HEK293T (cell line): ENCODE results near the gene TMEM200A.

ENCODE experiments used
- ELF4 ChIP-seq: fragments of 450-650 bp; IDR thresholded peaks from 2 replicates; pipeline ENCODE4 v1.6.1; 2017; ENCODE audit warnings: antibody characterized with exemption
- LEF1 ChIP-seq: fragments of 450-650 bp; IDR thresholded peaks from 2 replicates; pipeline ENCODE4 v1.6.1; 2017; ENCODE audit warnings: mild to moderate bottlenecking, borderline replicate concordance
- SUZ12 ChIP-seq: fragments of 450-650 bp; IDR thresholded peaks from 2 replicates; pipeline ENCODE4 v1.6.1; 2016; ENCODE audit warnings: mild to moderate bottlenecking
- TARDBP ChIP-seq: fragments of 450-650 bp; IDR thresholded peaks from 2 replicates; pipeline ENCODE4 v1.6.1; 2016
- ZNF384 ChIP-seq: fragments of 450-650 bp; IDR thresholded peaks from 2 replicates; pipeline ENCODE4 v1.6.1; 2016

DNA sequence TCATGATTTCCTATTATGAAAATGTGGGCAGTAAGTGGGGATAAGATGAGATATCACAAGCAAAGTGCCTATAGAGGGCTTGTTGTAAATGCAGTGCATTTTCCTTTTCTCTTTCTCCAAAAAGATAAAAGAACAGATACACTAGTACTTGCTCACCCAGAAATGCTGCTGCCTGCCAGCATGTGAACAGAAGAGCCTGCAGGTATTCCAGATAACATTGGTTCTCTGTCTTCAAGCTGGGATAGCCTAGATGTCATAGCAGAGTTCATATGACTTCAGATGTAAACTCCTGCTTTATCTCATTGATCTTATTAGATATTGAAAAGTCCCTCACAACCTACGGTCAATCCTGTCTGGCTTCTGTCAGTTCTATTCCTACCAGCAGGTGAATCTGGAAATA, 123.7 kb downstream of the TMEM200A start:
- TF ChIP-seq SUZ12 (no peak), ZNF384 (no peak), TARDBP (no peak), ELF4 (no peak), LEF1 (no peak)
